ENCODE results near the gene LRRC14B. TPM values are rescaled to one million over a fixed set of nuclear protein-coding genes. Genes with fewer than 3 reads are reported as not detected.

LRRC14B gene
- total RNA-seq (2014; rRNA removed; shearing (Covaris generic)), result not detected in 2 replicates

DNA sequence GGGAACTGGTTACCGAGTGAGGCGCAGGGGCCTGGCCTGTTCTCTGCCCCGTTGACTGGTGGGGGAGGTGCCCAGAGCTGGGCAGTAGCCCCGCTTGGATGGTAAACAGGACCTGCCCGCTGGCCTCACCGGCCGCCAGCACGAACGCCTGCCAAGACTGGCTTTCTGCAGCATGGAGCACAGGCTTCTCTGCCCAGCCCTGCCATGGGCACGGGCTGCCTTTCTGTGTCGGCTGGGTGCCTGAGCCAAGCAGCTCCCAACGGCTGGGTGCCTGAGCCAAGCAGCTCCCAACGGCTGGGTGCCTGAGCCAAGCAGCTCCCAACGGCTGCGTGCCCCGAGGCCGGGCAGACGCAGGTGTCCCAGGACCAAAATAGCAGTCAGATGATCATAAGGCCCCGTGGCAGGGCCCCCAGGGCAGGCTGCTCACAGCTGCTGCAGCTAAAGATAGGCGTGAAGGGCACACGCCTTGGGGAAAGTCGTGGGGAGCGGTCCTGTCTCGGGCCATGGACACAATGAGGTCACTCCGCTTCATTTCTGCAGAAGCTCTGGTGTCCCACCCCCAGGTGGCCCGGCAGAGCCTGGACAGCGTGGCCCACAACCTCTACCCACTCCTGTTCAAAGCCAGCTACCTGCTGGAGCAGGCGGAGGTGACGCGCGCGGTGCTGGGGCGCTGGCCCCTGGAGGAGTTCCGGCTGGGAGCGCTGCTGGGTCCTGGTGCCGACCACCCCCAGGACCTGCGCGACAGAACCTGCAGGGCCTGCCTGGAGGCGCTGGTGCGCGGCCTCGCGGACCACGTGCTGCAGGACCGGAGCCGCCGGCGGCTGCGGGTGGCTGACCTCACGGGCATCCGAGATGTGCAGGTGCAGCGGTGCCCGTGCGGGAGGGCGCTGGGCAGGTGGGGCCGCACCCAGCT lies at the start of gene LRRC14B:
LRRC14B (plus strand) TSS at position 460 of the 913 bp plus-strand sequence; CDS start at position 504, 44 bp downstream.
- DNase-seq (ENCODE audit: low spot score), result no peak

- DNase-seq (ENCODE audit: low spot score), result no peak
Measured at GRCh38 chr5:141761-142160, 49.5 kb upstream of the LRRC14B start.

- no peak for DNase-seq (ENCODE audit: low spot score)
Measured at GRCh38 chr5:142246-142810, 49.0 kb upstream of the LRRC14B start.

- DNase-seq (ENCODE audit: low spot score), result no peak
Measured at GRCh38 chr5:143041-143440, 48.3 kb upstream of the LRRC14B start.

DNA sequence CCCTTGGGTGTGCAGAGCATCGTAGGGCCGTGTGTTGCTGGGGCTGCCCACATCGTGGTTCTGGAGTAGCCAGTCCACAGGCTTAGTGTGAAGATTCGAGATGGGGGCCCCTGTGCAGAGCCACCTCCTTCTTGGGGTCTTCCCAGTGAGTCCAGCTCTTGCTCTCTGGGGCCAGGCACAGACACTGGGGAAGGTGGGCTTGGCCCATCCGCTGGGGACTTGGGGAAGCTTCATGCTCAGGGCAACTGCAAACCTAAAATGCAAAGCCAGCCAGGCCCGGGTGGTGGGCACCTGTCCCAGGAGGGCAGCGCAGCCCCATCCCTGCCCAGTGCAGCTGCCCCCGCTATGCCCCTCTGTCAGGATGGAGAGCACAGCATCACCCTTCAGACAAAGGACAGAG lies 46.4 kb upstream of the LRRC14B start:
- DNase-seq (ENCODE audit: low spot score), result no peak

GRCh38 chr5:145585-146323 lies 45.5 kb upstream of the LRRC14B start:
- DNase-seq (ENCODE audit: low spot score), result no peak

DNA sequence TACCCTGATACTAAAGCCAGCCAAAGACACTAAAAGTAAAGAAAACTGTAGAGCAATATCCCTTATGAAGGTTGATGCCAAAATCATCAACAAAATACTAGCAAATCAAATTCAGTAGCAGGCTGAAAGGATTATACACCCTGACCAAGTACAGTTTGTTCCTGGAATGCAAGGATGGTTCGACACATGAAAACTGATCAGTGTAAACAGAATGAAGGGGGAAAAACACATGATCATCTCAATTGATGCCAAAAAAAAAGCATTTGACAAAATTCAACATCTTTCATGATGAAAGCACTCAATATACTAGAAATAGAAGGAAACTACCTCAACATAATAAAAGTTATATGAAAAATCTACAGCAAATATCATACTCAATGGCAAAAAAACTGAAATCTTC lies 43.5 kb upstream of the LRRC14B start:
- DNase-seq (ENCODE audit: low spot score), result no peak

GRCh38 chr5:149745-150485 lies 41.4 kb upstream of the LRRC14B start:
- DNase-seq (ENCODE audit: low spot score), result peak; percentile 49

GRCh38 chr5:150746-151145 lies 40.5 kb upstream of the LRRC14B start:
- DNase-seq (ENCODE audit: low spot score), result no peak

- DNase-seq (ENCODE audit: low spot score), result no peak
Measured at GRCh38 chr5:152077-152476, 39.2 kb upstream of the LRRC14B start.

- DNase-seq (ENCODE audit: low spot score), result no peak
Measured at GRCh38 chr5:153256-153655, 38.0 kb upstream of the LRRC14B start.

GRCh38 chr5:154236-154635 lies 37.1 kb upstream of the LRRC14B start:
- DNase-seq (ENCODE audit: low spot score), result no peak

DNA sequence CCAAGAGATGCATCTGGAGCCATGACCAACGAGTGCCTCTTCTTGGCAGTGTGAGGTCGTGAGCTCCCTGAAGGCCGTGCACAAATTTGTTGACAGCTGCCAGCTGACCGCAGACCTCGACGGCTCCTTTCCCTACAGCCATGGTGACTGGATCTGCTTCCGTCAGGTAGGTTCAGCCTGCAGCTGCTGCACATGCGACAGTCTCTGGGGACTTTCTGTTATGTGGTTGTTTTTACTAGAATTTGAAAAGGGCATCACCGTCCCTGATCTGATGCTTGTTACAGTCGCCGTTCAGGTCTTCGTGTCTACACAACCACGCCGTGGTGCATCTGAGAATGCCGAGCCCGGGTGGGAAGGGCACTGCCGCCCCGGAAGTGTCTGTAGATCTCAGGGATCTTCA lies 36.5 kb upstream of the LRRC14B start:
- DNase-seq (ENCODE audit: low spot score), result no peak

DNA sequence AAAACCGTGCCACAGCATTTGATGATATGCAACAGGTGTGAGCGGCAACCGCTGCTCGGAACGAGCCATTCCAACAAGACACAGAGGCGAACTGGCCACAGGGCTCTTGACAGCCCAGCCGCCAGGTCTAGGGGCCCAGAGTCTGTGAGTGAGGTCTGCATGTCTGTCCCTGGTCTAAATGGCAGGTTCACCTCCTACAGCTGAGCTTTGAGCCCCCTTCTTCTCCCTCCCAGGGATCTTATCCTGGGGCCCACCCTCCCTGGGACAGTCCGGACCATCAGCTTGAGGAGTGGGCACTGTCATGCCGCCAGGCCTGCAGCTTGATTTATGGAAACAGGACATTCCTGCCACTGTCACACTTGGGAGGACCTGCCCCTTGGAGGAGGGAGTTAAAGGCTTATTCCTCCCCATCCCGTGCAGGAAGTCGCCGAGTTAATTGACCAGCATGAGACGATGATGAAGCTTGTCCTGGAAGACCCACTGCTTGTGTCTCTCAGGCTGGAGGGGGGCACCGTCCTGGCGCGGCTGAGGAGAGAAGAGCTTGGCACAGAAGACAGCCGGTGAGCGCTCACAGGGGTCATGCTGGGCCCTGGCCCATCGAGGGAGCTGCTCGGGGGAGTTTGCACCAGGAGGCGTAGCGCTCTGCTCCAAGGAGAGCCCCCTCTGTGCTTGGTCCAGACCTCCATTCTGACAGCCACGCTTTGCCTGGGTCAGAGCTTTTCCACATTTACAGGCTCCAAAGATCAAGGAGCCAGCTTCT lies 35.5 kb upstream of the LRRC14B start:
- no peak for DNase-seq (ENCODE audit: low spot score)

DNA sequence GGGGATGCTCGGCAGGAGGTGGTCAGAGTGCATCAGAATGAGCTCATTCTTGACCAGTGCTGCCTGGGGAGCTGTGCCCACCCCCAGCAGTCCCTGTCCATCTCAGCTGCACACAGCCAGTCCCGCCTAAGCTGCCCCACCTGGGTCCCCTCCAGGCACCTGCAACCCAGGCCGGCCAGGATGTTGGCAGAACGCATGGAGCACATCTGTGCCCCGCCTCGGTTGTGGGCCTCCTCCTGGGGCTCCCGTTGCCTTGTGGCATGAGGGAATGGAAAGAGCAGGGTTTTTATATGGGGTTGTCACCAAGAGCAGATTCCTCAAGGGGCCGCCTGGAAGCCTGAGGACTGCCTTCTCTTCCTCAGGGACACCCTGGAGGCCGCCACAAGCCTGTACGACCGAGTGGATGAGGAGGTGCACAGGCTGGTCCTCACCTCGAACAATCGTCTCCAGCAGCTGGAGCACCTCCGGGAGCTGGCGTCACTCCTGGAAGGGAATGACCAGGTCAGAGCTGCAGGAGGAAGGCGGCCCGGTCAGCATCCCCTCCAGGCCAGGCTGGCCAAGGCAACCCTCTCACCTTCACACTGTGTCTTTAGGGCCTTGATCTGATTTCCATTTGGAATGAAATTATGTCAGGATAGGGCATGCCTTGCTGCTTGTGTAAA lies 34.8 kb upstream of the LRRC14B start:
- DNase-seq (ENCODE audit: low spot score), result no peak

- no peak for DNase-seq (ENCODE audit: low spot score)
Measured at GRCh38 chr5:157126-157715, 34.1 kb upstream of the LRRC14B start.

DNA sequence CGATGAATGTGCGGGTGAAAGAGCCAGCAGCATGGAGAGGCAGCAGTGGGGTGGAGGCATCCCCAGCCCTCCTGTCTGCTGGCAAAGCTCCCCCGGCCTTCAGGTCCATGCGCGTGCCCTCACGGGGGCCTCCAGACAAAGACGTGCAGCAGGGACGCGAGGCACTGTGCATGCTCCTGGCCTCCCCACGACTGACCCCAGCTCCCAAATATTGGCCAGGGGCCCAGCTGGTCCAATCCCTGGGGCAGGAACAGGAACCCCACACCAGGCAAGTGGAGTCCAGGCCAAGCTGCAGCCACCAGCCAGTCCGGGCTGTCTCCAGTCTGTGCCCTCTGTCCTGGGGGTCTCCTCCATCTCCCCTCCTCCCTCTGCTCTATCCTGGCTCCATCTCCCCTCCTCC lies 33.5 kb upstream of the LRRC14B start:
- DNase-seq (ENCODE audit: low spot score), result no peak

GRCh38 chr5:158807-159447 lies 32.4 kb upstream of the LRRC14B start:
- DNase-seq (ENCODE audit: low spot score), result no peak

GRCh38 chr5:159448-160172 lies 31.7 kb upstream of the LRRC14B start:
- DNase-seq (ENCODE audit: low spot score), result no peak
